Parathyroid adenoma (tissue), 2 donors: Measurements from ENCODE around the gene PIGZ.

Source experiments
- H2AFZ ChIP-seq: fragments of 300-600 bp; sonication (generic); one replicate; pipeline ENCODE4 v1.7.0; 2017; ENCODE audit warnings: antibody characterized with exemption, mild to moderate bottlenecking
- H3K27ac ChIP-seq: fragments of 300-600 bp; sonication (generic); one replicate; pipeline ENCODE4 v1.7.0; 2017
- H3K27me3 ChIP-seq: fragments of 300-600 bp; sonication (generic); one replicate; pipeline ENCODE4 v1.7.0; 2017; ENCODE audit warnings: low read length; ENCODE audit not compliant: control insufficient read depth, insufficient read depth
- H3K36me3 ChIP-seq: fragments of 300-600 bp; sonication (generic); one replicate; pipeline ENCODE4 v1.7.0; 2017; ENCODE audit warnings: low read length; ENCODE audit not compliant: control insufficient read depth, insufficient read depth
- H3K4me1 ChIP-seq: fragments of 300-600 bp; sonication (generic); one replicate; pipeline ENCODE4 v1.7.0; 2017; ENCODE audit warnings: control low read depth
- H3K4me2 ChIP-seq: fragments of 300-600 bp; sonication (generic); one replicate; pipeline ENCODE4 v1.7.0; 2017; ENCODE audit warnings: low read length
- H3K4me3 ChIP-seq: fragments of 300-600 bp; sonication (generic); one replicate; pipeline ENCODE4 v1.7.0; 2017; ENCODE audit warnings: low read depth, low read length
- H3K79me2 ChIP-seq: fragments of 300-600 bp; sonication (generic); one replicate; pipeline ENCODE4 v1.7.0; 2017; ENCODE audit warnings: control low read depth
- H3K9ac ChIP-seq: fragments of 300-600 bp; sonication (generic); one replicate; pipeline ENCODE4 v1.7.0; 2017; ENCODE audit warnings: mild to moderate bottlenecking
- H3K9me3 ChIP-seq: fragments of 300-600 bp; sonication (generic); one replicate; pipeline ENCODE4 v1.7.0; 2017; ENCODE audit warnings: low read length; ENCODE audit not compliant: control insufficient read depth
- TF ChIP-seq, protein P1 (sequence below): fragments of 300-600 bp; sonication (generic); IDR thresholded peaks from one replicate; pipeline ENCODE4 v1.7.0; 2017; ENCODE audit warnings: antibody characterized with exemption, mild to moderate bottlenecking
- donor health status: primary hyperparathyroidism.

Gene PIGZ

DNA sequence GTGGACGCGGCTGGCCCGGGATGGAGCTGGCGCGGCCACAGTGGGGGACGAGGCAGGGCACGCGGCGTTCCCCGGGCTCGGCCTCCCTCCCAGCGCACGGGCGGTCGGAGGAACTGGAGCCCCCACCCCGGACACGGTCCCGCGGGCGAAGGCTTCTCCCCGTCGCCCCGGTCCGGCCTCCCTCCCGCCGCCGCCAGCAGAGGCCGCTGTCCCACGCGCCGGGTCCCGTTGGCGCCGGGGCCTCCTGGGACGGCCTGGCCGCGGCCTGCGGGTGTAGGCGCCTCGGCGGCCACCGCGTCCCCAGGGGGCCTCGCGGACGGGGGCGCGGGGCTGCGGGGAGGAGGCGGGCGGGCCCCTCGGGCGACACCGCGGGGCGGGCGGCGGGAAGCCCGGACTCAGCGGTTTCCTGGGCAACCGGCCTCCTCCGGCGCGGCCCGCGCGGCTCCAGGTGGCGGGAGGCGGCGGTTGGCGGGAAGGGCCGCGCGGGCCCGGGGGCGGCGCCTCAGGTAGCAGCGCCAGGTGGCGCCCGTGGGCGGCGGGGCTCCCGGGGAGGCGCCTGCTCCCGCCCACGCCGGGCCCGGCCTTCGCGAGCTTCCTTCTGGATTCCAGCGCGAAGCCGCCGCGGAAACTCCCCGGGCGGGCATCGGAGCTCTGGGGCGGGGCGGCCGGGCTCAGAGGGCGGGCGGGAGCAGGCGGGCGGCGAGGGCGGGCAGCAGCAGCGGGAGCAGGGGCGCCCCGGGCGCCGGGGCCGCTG lies 34.2 kb upstream of the PIGZ start:
- no peaks in the 10 kb centered on the region for H3K36me3 ChIP-seq
- H3K9ac ChIP-seq = peak overlapping the region; percentile 89

GRCh38 chr3:197001972-197002700 lies 33.5 kb upstream of the PIGZ start:
- no peaks in the 10 kb centered on the region for H3K9me3 ChIP-seq
- H3K9ac ChIP-seq = peak overlapping the region; percentile 89
- TF ChIP-seq, protein P1, sequence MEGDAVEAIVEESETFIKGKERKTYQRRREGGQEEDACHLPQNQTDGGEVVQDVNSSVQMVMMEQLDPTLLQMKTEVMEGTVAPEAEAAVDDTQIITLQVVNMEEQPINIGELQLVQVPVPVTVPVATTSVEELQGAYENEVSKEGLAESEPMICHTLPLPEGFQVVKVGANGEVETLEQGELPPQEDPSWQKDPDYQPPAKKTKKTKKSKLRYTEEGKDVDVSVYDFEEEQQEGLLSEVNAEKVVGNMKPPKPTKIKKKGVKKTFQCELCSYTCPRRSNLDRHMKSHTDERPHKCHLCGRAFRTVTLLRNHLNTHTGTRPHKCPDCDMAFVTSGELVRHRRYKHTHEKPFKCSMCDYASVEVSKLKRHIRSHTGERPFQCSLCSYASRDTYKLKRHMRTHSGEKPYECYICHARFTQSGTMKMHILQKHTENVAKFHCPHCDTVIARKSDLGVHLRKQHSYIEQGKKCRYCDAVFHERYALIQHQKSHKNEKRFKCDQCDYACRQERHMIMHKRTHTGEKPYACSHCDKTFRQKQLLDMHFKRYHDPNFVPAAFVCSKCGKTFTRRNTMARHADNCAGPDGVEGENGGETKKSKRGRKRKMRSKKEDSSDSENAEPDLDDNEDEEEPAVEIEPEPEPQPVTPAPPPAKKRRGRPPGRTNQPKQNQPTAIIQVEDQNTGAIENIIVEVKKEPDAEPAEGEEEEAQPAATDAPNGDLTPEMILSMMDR = no peak
- H2AFZ ChIP-seq = peak overlapping the region; percentile 100
- no peaks in the 10 kb centered on the region for H3K79me2 ChIP-seq
- H3K4me3 ChIP-seq = peak overlapping the region; percentile 63
- no peaks in the 10 kb centered on the region for H3K36me3 ChIP-seq
- peak overlapping the region; percentile 70 for H3K27ac ChIP-seq
- peak overlapping the region; percentile 88 for H3K4me2 ChIP-seq
- H3K4me1 ChIP-seq = peaks cover 6% of the 10 kb centered on the region
- H3K27me3 ChIP-seq = no peaks in the 10 kb centered on the region

More for the DNA sequence above, 34.2 kb upstream of the PIGZ start:
- Histone ChIP-seq H3K27me3 (no peaks in the 10 kb centered on the region), H2AFZ (peak overlapping the region; percentile 100), H3K4me2 (peak overlapping the region; percentile 88), H3K79me2 (no peaks in the 10 kb centered on the region), H3K9me3 (no peaks in the 10 kb centered on the region), H3K4me3 (peak overlapping the region; percentile 63), H3K4me1 (peaks cover 6% of the 10 kb centered on the region), H3K27ac (peak overlapping the region; percentile 70)
- TF ChIP-seq, protein P1 = peak; percentile 70

DNA sequence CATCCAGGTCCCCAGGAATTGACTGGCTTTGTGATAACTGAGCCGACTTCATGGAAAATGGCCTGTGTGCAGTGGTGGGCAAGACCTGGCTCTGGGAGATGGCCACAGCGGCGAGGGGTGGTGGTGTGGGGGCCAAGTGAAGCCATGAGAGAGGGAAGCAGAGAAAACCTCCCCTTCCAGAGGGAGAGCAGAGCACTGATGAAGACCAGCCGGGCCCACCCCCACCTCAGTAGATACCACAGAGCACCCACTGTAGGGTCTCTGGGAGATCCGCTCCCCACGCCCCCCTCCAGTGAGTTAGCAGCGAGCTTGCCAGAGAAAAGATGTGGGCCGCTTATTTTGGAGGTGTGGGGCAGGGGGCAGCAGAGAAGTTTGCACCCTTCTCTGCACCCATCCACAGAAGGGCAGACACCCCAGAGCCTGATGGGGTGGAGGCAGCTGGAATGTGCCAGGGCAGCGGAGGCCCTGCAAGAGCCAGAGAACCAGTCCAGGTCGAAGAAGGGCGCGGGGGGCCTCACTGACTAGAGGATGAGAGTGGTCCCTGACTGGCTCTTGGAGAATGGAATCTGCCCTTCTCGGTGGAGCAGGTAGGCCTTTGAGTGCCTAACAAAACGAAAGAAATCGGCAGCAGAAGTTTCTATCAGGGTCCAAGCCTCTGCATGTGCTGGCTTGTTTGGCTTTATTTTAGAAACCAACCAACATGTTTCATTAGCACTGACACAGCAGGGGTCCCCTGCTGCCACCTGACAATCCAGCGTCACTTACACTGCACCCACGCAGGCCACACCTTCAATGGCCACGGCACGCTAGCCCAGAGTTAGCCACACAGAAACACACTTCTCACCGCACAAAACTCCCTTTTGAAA lies 32.7 kb upstream of the PIGZ start:
- no peaks in the 10 kb centered on the region for H3K27me3 ChIP-seq
- H3K27ac ChIP-seq = peak overlapping the region; percentile 70
- peak overlapping the region; percentile 88 for H3K4me2 ChIP-seq
- peaks cover 12% of the 10 kb centered on the region for H3K4me1 ChIP-seq
- TF ChIP-seq, protein P1 = no peak
- H3K9ac ChIP-seq = no peak overlapping the region
- no peak overlapping the region for H3K4me3 ChIP-seq
- no peaks in the 10 kb centered on the region for H3K79me2 ChIP-seq
- no peaks in the 10 kb centered on the region for H3K36me3 ChIP-seq
- no peaks in the 10 kb centered on the region for H3K9me3 ChIP-seq
- H2AFZ ChIP-seq = peak overlapping the region; percentile 100

DNA sequence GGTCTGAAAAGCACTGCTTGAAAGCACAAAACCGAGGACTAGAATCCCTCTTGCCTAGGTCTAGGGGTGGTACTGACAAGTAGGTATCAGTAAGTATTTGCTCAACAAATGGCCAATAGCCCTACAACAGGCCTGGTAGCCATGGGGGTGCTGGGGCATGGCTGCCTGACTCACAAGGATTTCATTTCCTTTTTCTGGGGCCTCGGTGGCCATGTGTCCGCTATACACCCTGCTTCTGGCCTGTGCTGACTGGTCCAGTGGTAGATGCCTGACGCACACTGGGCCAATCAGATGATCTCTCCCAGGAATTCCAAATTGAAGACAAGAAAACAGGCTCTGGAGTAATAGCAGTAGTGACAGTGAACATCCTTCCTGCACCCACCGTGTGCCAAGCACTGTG lies 31.6 kb upstream of the PIGZ start:
- H3K27me3 ChIP-seq = no peaks in the 10 kb centered on the region
- H3K79me2 ChIP-seq = no peaks in the 10 kb centered on the region
- H3K4me1 ChIP-seq = peaks cover 12% of the 10 kb centered on the region
- H3K9me3 ChIP-seq = no peaks in the 10 kb centered on the region
- no peak overlapping the region for H3K4me2 ChIP-seq
- H3K27ac ChIP-seq = no peak overlapping the region
- no peaks in the 10 kb centered on the region for H3K36me3 ChIP-seq
- TF ChIP-seq, protein P1 = no peak
- no peak overlapping the region for H3K9ac ChIP-seq
- H2AFZ ChIP-seq = no peak overlapping the region
- H3K4me3 ChIP-seq = no peak overlapping the region
